Skeletal muscle tissue (tissue), 4 donors: ENCODE data around the gene ATP7A. TPM values are rescaled to one million over a fixed set of nuclear protein-coding genes. Genes with fewer than 3 reads are reported as not detected.
"Not testable (repeated sequence)": the region's sequence is repeated elsewhere in the genome, so short reads cannot be mapped to it uniquely, and the experiment has no call there.

ENCODE experiments used
- H3K27ac ChIP-seq: one replicate; pipeline ENCODE4 v1.7.0; 2013; ENCODE audit warnings: mild to moderate bottlenecking, low read depth, low read length, inconsistent platforms
- H3K27me3 ChIP-seq, 3 donors: one replicate each; pipeline ENCODE4 v1.7.0; 2013; ENCODE audit warnings: low read length in 3 of 3; ENCODE audit not compliant: control insufficient read depth in 3 of 3, insufficient read depth in 3 of 3
- H3K36me3 ChIP-seq, 3 donors: one replicate each; pipeline ENCODE4 v1.7.0; 2013; ENCODE audit warnings: low read length in 3 of 3; ENCODE audit not compliant: control insufficient read depth in 3 of 3, insufficient read depth in 3 of 3
- H3K4me1 ChIP-seq, 3 donors: one replicate each; pipeline ENCODE4 v1.7.0; 2013; ENCODE audit warnings: low read length in 3 of 3, mild to moderate bottlenecking in 3 of 3; ENCODE audit not compliant: control insufficient read depth in 3 of 3, insufficient read depth in 3 of 3
- H3K4me3 ChIP-seq, 3 donors: one replicate each; pipeline ENCODE4 v1.7.0; 2013; ENCODE audit warnings: low read length in 3 of 3
- H3K9ac ChIP-seq, 3 donors: one replicate each; pipeline ENCODE4 v1.7.0; 2013; ENCODE audit warnings: low read length in 3 of 3, mild to moderate bottlenecking in 3 of 3, moderate library complexity in 2 of 3, low read depth in 1 of 3
- H3K9me3 ChIP-seq, 3 donors: one replicate each; pipeline ENCODE4 v1.7.0; 2013; ENCODE audit warnings: low read length in 3 of 3; ENCODE audit not compliant: control insufficient read depth in 3 of 3
- total RNA-seq: library from RNA; depleted of rRNA; stranded (reverse); fragments of >200 nt; gene quantifications from one replicate; pipeline ENCODE4 v1.2.3, GENCODE V29; 2014
- donor health status: Osteomylitis.

ATP7A gene
- total RNA-seq, 1 donor from 2014 or later: 15.1 TPM

- Histone ChIP-seq H3K4me3 (no peak overlapping the region), H3K4me1 (no peaks in the 10 kb centered on the region), H3K9ac (no peak overlapping the region), H3K27ac (no peak overlapping the region), H3K9me3 (no peaks in the 10 kb centered on the region), H3K27me3 (no peaks in the 10 kb centered on the region), H3K36me3 (no peaks in the 10 kb centered on the region)
Measured at GRCh38 chrX:77938083-77938680, 27.7 kb downstream of the ATP7A start.

GRCh38 chrX:77945031-77945430 is 34.5 kb downstream of the ATP7A start:
- not testable (repeated sequence) for H3K4me3 ChIP-seq, H3K36me3 ChIP-seq, H3K27me3 ChIP-seq, H3K9me3 ChIP-seq, H3K4me1 ChIP-seq, H3K9ac ChIP-seq, H3K27ac ChIP-seq

GRCh38 chrX:77945910-77946545 is 35.5 kb downstream of the ATP7A start:
- H3K4me1 ChIP-seq: peaks cover 0 to 2% (median 0%) of the 10 kb centered on the region in 3 donors
- no peak overlapping the region for H3K4me3 ChIP-seq
- H3K27ac ChIP-seq: no peak overlapping the region
- no peaks in the 10 kb centered on the region for H3K36me3 ChIP-seq
- no peaks in the 10 kb centered on the region for H3K27me3 ChIP-seq
- H3K9me3 ChIP-seq: no peaks in the 10 kb centered on the region
- H3K9ac ChIP-seq: no peak overlapping the region

- no peaks in the 10 kb centered on the region for H3K9me3 ChIP-seq
- no peak overlapping the region for H3K27ac ChIP-seq
- no peaks in the 10 kb centered on the region for H3K36me3 ChIP-seq
- peaks cover 0 to 2% (median 0%) of the 10 kb centered on the region in 3 donors for H3K4me1 ChIP-seq
- H3K27me3 ChIP-seq: no peaks in the 10 kb centered on the region
- no peak overlapping the region for H3K9ac ChIP-seq
- no peak overlapping the region for H3K4me3 ChIP-seq
Measured at GRCh38 chrX:77946571-77946970, 36.1 kb downstream of the ATP7A start.

GRCh38 chrX:77949840-77950239 is 39.3 kb downstream of the ATP7A start:
- Histone ChIP-seq H3K9ac (no peak overlapping the region), H3K4me1 (peaks cover 0 to 2% (median 0%) of the 10 kb centered on the region in 3 donors), H3K4me3 (no peak overlapping the region), H3K27ac (no peak overlapping the region), H3K36me3 (no peaks in the 10 kb centered on the region), H3K27me3 (no peaks in the 10 kb centered on the region), H3K9me3 (no peaks in the 10 kb centered on the region)

- H3K27ac ChIP-seq: no peak overlapping the region
- H3K27me3 ChIP-seq: no peaks in the 10 kb centered on the region
- H3K9me3 ChIP-seq: no peaks in the 10 kb centered on the region
- no peaks in the 10 kb centered on the region for H3K36me3 ChIP-seq
- no peak overlapping the region for H3K4me3 ChIP-seq
- no peak overlapping the region for H3K9ac ChIP-seq
- peaks cover 0 to 2% (median 0%) of the 10 kb centered on the region in 3 donors for H3K4me1 ChIP-seq
Measured at GRCh38 chrX:77952173-77952572, 41.7 kb downstream of the ATP7A start.

GRCh38 chrX:77953302-77953701 is 42.8 kb downstream of the ATP7A start:
- no peak overlapping the region for H3K27ac ChIP-seq
- no peak overlapping the region for H3K9ac ChIP-seq
- H3K4me3 ChIP-seq: no peak overlapping the region
- H3K9me3 ChIP-seq: no peaks in the 10 kb centered on the region
- H3K4me1 ChIP-seq: peaks cover 0 to 2% (median 0%) of the 10 kb centered on the region in 3 donors
- H3K27me3 ChIP-seq: no peaks in the 10 kb centered on the region
- no peaks in the 10 kb centered on the region for H3K36me3 ChIP-seq

- Histone ChIP-seq H3K9ac (no peak overlapping the region), H3K4me1 (peaks cover 0 to 2% (median 0%) of the 10 kb centered on the region in 3 donors), H3K27me3 (no peaks in the 10 kb centered on the region), H3K4me3 (no peak overlapping the region), H3K9me3 (no peaks in the 10 kb centered on the region), H3K27ac (no peak overlapping the region), H3K36me3 (no peaks in the 10 kb centered on the region)
Measured at GRCh38 chrX:77953708-77954107, 43.2 kb downstream of the ATP7A start.

- H3K4me1 ChIP-seq: no peaks in the 10 kb centered on the region
- H3K9ac ChIP-seq: no peak overlapping the region
- no peaks in the 10 kb centered on the region for H3K27me3 ChIP-seq
- no peak overlapping the region for H3K4me3 ChIP-seq
- no peak overlapping the region for H3K27ac ChIP-seq
- no peaks in the 10 kb centered on the region for H3K36me3 ChIP-seq
- no peaks in the 10 kb centered on the region for H3K9me3 ChIP-seq
Measured at GRCh38 chrX:77960567-77960966, 50.1 kb downstream of the ATP7A start.

GRCh38 chrX:77961063-77961462 is 50.6 kb downstream of the ATP7A start:
- no peaks in the 10 kb centered on the region for H3K36me3 ChIP-seq
- no peaks in the 10 kb centered on the region for H3K4me1 ChIP-seq
- no peaks in the 10 kb centered on the region for H3K27me3 ChIP-seq
- no peak overlapping the region for H3K27ac ChIP-seq
- no peak overlapping the region for H3K9ac ChIP-seq
- no peak overlapping the region for H3K4me3 ChIP-seq
- H3K9me3 ChIP-seq: no peaks in the 10 kb centered on the region
